WTC11 (cell line): ENCODE measurements around the gene LPGAT1. TPM values are rescaled to one million over a fixed set of nuclear protein-coding genes. Genes with fewer than 3 reads are reported as not detected.
A peak's percentile ranks its signal among the peaks of the same experiment; 100 is the strongest.

Source experiments
- ATAC-seq: fragments of 200-7000 bp; cut with Tn5 transposase; 2 replicates; pipeline ENCODE4 v1.10.0; 2021; ENCODE audit warnings: mild to moderate bottlenecking, moderate library complexity
- Bru-seq: library from RNA; stranded (reverse); fragments of 400-500 nt; gene quantifications from one replicate; lab custom pipeline; 2021; lab: Mats Ljungman, UMichigan
- CTCF ChIA-PET: fragments of 300-600 bp; sonication (Branson Sonifier 250); formaldehyde crosslinking; loops from one replicate; lab custom pipeline; 2021; ENCODE audit warnings: antibody characterized with exemption; lab: Charles Lee
- POLR2A ChIA-PET: fragments of 350-600 bp; sonication (Branson Sonifier 250); formaldehyde crosslinking; loops from one replicate; lab custom pipeline; 2021; ENCODE audit warnings: antibody characterized with exemption; lab: Charles Lee
- DNase-seq: peaks from one replicate; pipeline ENCODE4 v3.0.0; 2021; ENCODE audit warnings: low spot score
- H3K27ac Mint-ChIP-seq: 2 replicates; pipeline ENCODE4 v1.8.0; 2021; ENCODE audit warnings: mixed read lengths
- H3K27me3 Mint-ChIP-seq: 2 replicates; pipeline ENCODE4 v1.8.0; 2021; ENCODE audit warnings: low read depth, mild to moderate bottlenecking, moderate library complexity, mixed read lengths
- H3K36me3 Mint-ChIP-seq: 2 replicates; pipeline ENCODE4 v1.8.0; 2021; ENCODE audit warnings: mixed read lengths
- H3K4me1 Mint-ChIP-seq: 2 replicates; pipeline ENCODE4 v1.8.0; 2022; ENCODE audit warnings: mixed read lengths
- H3K4me3 Mint-ChIP-seq: 2 replicates; pipeline ENCODE4 v1.8.0; 2021; ENCODE audit warnings: mild to moderate bottlenecking, moderate library complexity, mixed read lengths
- H3K9me3 Mint-ChIP-seq: 2 replicates; pipeline ENCODE4 v1.8.0; 2021; ENCODE audit warnings: mixed read lengths
- FOXJ3 ChIP-seq: sonication (generic); formaldehyde crosslinking; IDR thresholded peaks from 2 replicates; pipeline ENCODE4 v1.9.0; 2021; ENCODE audit warnings: missing genetic modification reagents, mild to moderate bottlenecking, borderline replicate concordance
- GABPB1 ChIP-seq: sonication (generic); formaldehyde crosslinking; IDR thresholded peaks from 2 replicates; pipeline ENCODE4 v1.8.1; 2023; ENCODE audit warnings: mild to moderate bottlenecking, missing genetic modification reagents
- HMGA2 ChIP-seq: fragments of 250-450 bp; sonication (Bioruptor Pico); IDR thresholded peaks from 2 replicates; pipeline ENCODE4 v1.4.0; 2021; ENCODE audit warnings: mild to moderate bottlenecking, moderate library complexity
- JAZF1 ChIP-seq: fragments of 250-450 bp; sonication (Bioruptor Pico); IDR thresholded peaks from 2 replicates; pipeline ENCODE4 v1.9.0; 2021; ENCODE audit warnings: moderate library complexity, mild to moderate bottlenecking, inconsistent platforms
- MXD4 ChIP-seq: fragments of 250-450 bp; sonication (Bioruptor Pico); IDR thresholded peaks from 2 replicates; pipeline ENCODE4 v1.8.0; 2021; ENCODE audit warnings: mild to moderate bottlenecking, moderate library complexity, borderline replicate concordance
- NFYB ChIP-seq: sonication (generic); formaldehyde crosslinking; conservative IDR thresholded peaks from 2 replicates; pipeline ENCODE4 v1.8.0; 2022; ENCODE audit warnings: low read depth, missing genetic modification reagents
- SMAD3 ChIP-seq: sonication (generic); formaldehyde crosslinking; IDR thresholded peaks from 2 replicates; pipeline ENCODE4 v1.8.0; 2022; ENCODE audit warnings: missing genetic modification reagents, mild to moderate bottlenecking, borderline replicate concordance
- SP1 ChIP-seq: sonication (generic); formaldehyde crosslinking; conservative IDR thresholded peaks from 2 replicates; pipeline ENCODE4 v1.8.1; 2022; ENCODE audit warnings: missing genetic modification reagents
- TEAD4 ChIP-seq: sonication (generic); formaldehyde crosslinking; IDR thresholded peaks from 2 replicates; pipeline ENCODE4 v1.8.0; 2022; ENCODE audit warnings: mild to moderate bottlenecking, missing genetic modification reagents
- long read RNA-seq, 3 experiments: library from RNA in 1 of 3; library from capped mRNA in 1 of 3; library from polyadenylated mRNA in 1 of 3; unstranded in 2 of 3; stranded (forward) in 1 of 3; transcript quantifications; one replicate each; pipeline ENCODE4 v2.0.0, GENCODE V29; 2021
- total RNA-seq: library from RNA; stranded (reverse); gene quantifications from 3 replicates; pipeline ENCODE4 v1.2.3, GENCODE V29; 2021
- TF ChIP-seq, protein P1 (sequence below): sonication (generic); formaldehyde crosslinking; IDR thresholded peaks from 2 replicates; pipeline ENCODE4 v1.8.0; 2022; ENCODE audit warnings: mild to moderate bottlenecking, missing genetic modification reagents
- TF ChIP-seq, protein P2 (sequence below): sonication (generic); formaldehyde crosslinking; IDR thresholded peaks from 2 replicates; pipeline ENCODE4 v1.8.0; 2023; ENCODE audit warnings: missing genetic modification reagents
- TF ChIP-seq, protein P3 (sequence below): sonication (generic); formaldehyde crosslinking; IDR thresholded peaks from 2 replicates; pipeline ENCODE4 v1.8.0; 2023; ENCODE audit warnings: missing genetic modification reagents, mild to moderate bottlenecking, borderline replicate concordance
- TF ChIP-seq, protein P4 (sequence below): sonication (generic); formaldehyde crosslinking; IDR thresholded peaks from 2 replicates; pipeline ENCODE4 v1.8.1; 2023; ENCODE audit warnings: mild to moderate bottlenecking, moderate library complexity, missing genetic modification reagents
- TF ChIP-seq, protein P5 (sequence below): sonication (generic); formaldehyde crosslinking; IDR thresholded peaks from 2 replicates; pipeline ENCODE4 v1.8.1; 2022; ENCODE audit warnings: missing genetic modification reagents, borderline replicate concordance

Gene LPGAT1, protein sequence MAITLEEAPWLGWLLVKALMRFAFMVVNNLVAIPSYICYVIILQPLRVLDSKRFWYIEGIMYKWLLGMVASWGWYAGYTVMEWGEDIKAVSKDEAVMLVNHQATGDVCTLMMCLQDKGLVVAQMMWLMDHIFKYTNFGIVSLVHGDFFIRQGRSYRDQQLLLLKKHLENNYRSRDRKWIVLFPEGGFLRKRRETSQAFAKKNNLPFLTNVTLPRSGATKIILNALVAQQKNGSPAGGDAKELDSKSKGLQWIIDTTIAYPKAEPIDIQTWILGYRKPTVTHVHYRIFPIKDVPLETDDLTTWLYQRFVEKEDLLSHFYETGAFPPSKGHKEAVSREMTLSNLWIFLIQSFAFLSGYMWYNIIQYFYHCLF
- total RNA-seq (13.5 to 15.1 TPM (median 14.3 TPM) in 3 replicates), Bru-seq, nascent RNA (percentile 55 among the genes with signal in this experiment)
- long read RNA-seq, experiment 1, full-length matches to known transcripts, result 8 of 43 reads
- long read RNA-seq, experiment 1, partial matches to known transcripts, result 3 of 43 reads
- long read RNA-seq, experiment 1, other reads (novel, unspliced or antisense), result 32 of 43 reads
- long read RNA-seq, experiment 2, partial matches to known transcripts, result 0 of 12 reads
- long read RNA-seq, experiment 2, other reads (novel, unspliced or antisense), result 12 of 12 reads
- long read RNA-seq, experiment 3, result 0 reads

DNA sequence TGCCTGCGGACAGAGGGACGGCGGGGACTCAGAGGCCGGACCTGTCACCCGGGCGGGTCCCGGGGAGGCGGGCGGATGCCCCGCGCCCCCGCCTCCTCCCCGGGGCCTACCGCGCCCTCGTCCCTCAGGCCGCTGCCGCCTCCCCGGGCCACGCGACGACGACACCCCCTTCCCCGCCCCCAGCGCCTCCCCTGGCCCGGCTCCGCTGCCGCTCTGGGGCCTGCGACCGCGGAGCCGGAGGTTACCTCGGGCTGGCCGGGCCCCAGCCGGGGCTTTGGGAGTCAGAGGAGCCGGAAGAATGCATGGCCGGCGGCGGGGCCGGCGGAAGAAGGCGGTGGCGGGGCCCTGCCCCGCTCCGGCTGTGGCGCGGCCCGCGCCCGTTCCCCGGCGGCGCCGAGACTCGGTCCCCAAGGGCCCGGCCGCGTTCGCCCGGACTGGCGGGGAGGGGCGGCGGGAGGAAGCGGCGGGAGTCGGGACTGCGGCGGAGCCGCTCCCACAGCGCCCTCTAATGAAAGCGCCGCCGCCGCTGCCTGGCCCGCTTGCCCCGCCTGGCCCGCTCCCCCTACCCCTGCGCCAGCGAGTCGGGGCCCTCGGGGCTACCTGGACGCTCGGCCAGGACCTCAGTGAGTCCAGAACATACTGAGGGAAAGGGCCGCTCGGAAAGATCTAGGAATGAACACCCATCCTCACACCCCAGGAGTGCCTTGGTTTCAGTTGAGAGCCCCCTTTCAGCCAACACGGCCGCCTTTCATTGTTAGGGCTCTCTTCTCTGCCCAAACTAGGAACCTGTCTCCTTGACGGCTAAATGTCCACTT, at the start of gene LPGAT1:
TSS of gene LPGAT1 (minus strand) at position 436 of the 815 bp plus-strand sequence. CDS start 1,467 bp downstream, outside the sequence.
- TF ChIP-seq, protein P1, sequence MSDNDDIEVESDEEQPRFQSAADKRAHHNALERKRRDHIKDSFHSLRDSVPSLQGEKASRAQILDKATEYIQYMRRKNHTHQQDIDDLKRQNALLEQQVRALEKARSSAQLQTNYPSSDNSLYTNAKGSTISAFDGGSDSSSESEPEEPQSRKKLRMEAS, result 0 out of 2 replicates have a peak, but pooled peaks have one; percentile 2
- TF ChIP-seq, protein P2, sequence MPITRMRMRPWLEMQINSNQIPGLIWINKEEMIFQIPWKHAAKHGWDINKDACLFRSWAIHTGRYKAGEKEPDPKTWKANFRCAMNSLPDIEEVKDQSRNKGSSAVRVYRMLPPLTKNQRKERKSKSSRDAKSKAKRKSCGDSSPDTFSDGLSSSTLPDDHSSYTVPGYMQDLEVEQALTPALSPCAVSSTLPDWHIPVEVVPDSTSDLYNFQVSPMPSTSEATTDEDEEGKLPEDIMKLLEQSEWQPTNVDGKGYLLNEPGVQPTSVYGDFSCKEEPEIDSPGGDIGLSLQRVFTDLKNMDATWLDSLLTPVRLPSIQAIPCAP (CRISPR knock-in tag), result no peak
- TF ChIP-seq, protein P3, sequence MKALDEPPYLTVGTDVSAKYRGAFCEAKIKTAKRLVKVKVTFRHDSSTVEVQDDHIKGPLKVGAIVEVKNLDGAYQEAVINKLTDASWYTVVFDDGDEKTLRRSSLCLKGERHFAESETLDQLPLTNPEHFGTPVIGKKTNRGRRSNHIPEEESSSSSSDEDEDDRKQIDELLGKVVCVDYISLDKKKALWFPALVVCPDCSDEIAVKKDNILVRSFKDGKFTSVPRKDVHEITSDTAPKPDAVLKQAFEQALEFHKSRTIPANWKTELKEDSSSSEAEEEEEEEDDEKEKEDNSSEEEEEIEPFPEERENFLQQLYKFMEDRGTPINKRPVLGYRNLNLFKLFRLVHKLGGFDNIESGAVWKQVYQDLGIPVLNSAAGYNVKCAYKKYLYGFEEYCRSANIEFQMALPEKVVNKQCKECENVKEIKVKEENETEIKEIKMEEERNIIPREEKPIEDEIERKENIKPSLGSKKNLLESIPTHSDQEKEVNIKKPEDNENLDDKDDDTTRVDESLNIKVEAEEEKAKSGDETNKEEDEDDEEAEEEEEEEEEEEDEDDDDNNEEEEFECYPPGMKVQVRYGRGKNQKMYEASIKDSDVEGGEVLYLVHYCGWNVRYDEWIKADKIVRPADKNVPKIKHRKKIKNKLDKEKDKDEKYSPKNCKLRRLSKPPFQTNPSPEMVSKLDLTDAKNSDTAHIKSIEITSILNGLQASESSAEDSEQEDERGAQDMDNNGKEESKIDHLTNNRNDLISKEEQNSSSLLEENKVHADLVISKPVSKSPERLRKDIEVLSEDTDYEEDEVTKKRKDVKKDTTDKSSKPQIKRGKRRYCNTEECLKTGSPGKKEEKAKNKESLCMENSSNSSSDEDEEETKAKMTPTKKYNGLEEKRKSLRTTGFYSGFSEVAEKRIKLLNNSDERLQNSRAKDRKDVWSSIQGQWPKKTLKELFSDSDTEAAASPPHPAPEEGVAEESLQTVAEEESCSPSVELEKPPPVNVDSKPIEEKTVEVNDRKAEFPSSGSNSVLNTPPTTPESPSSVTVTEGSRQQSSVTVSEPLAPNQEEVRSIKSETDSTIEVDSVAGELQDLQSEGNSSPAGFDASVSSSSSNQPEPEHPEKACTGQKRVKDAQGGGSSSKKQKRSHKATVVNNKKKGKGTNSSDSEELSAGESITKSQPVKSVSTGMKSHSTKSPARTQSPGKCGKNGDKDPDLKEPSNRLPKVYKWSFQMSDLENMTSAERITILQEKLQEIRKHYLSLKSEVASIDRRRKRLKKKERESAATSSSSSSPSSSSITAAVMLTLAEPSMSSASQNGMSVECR, result no peak
- TF ChIP-seq TEAD4 (CRISPR knock-in tag), result no peak
- TF ChIP-seq, protein P4, sequence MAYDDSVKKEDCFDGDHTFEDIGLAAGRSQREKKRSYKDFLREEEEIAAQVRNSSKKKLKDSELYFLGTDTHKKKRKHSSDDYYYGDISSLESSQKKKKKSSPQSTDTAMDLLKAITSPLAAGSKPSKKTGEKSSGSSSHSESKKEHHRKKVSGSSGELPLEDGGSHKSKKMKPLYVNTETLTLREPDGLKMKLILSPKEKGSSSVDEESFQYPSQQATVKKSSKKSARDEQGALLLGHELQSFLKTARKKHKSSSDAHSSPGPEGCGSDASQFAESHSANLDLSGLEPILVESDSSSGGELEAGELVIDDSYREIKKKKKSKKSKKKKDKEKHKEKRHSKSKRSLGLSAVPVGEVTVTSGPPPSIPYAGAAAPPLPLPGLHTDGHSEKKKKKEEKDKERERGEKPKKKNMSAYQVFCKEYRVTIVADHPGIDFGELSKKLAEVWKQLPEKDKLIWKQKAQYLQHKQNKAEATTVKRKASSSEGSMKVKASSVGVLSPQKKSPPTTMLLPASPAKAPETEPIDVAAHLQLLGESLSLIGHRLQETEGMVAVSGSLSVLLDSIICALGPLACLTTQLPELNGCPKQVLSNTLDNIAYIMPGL (CRISPR knock-in tag), result peak; percentile 79; the same call in 1 of the 2 replicates
- TF ChIP-seq SMAD3 (CRISPR knock-in tag), result no peak
- TF ChIP-seq, protein P5, sequence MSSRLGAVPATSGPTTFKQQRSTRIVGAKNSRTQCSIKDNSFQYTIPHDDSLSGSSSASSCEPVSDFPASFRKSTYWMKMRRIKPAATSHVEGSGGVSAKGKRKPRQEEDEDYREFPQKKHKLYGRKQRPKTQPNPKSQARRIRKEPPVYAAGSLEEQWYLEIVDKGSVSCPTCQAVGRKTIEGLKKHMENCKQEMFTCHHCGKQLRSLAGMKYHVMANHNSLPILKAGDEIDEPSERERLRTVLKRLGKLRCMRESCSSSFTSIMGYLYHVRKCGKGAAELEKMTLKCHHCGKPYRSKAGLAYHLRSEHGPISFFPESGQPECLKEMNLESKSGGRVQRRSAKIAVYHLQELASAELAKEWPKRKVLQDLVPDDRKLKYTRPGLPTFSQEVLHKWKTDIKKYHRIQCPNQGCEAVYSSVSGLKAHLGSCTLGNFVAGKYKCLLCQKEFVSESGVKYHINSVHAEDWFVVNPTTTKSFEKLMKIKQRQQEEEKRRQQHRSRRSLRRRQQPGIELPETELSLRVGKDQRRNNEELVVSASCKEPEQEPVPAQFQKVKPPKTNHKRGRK (CRISPR knock-in tag), result no peak
- TF ChIP-seq SP1 (CRISPR knock-in tag), result peak; percentile 39; the same call in 1 of the 2 replicates

DNA sequence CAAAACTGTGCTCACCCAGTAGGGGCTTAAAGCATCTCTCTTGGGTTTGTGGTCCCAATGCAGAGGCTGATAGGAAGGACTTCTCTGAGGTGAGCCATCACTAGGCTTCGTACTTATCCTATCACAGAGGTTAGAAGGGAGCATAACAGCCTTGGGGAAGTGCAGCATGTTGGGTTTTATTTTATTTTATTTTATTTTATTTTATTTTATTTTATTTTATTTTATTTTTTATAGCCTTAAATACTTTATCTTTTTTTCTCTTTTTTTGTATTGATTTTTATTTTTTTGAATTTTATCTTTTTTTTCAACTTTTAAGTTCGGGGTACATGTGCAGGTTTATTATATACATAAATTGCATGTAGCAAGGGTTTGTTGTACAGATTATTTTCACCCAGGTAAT, 48.9 kb upstream of the LPGAT1 start:
- ChIA-PET CTCF (interaction anchor here (1.6 kb wide), 1 partner anchor 181 kb away, joined by 4 read pairs; no protein-coding TSS in a partner anchor), POLR2A (no interaction called here)
- Mint-ChIP-seq H3K9me3 (peaks cover 26% of the 10 kb centered on the region), H3K36me3 (no peaks in the 10 kb centered on the region), H3K27ac (no peak overlapping the region), H3K4me1 (no peaks in the 10 kb centered on the region), H3K27me3 (no peaks in the 10 kb centered on the region; the same call in 1 of the 2 replicates), H3K4me3 (no peak overlapping the region)
- DNase-seq (no peak), ATAC-seq (no peak)
- no peak for TF ChIP-seq GABPB1 (CRISPR knock-in tag)
- TF ChIP-seq FOXJ3 (CRISPR knock-in tag), result no peak
- TF ChIP-seq NFYB (CRISPR knock-in tag), result no peak
- TF ChIP-seq JAZF1 (CRISPR knock-in tag), result no peak
- TF ChIP-seq HMGA2, result peak; percentile 95
- TF ChIP-seq MXD4 (CRISPR knock-in tag), result no peak

More for the DNA sequence above, at the start of gene LPGAT1:
- Mint-ChIP-seq H3K4me3 (peak within 1 kb of the TSS; percentile 84), H3K36me3 (no peaks in the 10 kb centered on the region), H3K9me3 (no peaks in the 10 kb centered on the region), H3K4me1 (peaks cover 12% of the 10 kb centered on the region), H3K27ac (no peak within 1 kb of the TSS), H3K27me3 (peaks cover 18% of the 10 kb centered on the region)
- ChIA-PET POLR2A (no interaction called here), CTCF (interaction anchor here (0.6 to 1.4 kb wide), 2 partner anchors 9 to 155 kb away, joined by 3 to 5 read pairs; partner anchors contain the start of gene NEK2)
- peak; percentile 90 for ATAC-seq
- peak; percentile 83 for DNase-seq
